ENCODE results near the gene UXS1. TPM values are rescaled to one million over a fixed set of nuclear protein-coding genes. Genes with fewer than 3 reads are reported as not detected.

Gene UXS1
- total RNA-seq, 1 experiment from 2014 or later = 46.3 TPM

- Histone ChIP-seq H2BK5ac (ENCODE audit: insufficient read length, low read length) (no peak overlapping the region), H2BK20ac (ENCODE audit: low read depth, low read length, poor library complexity, severe bottlenecking) (no peak overlapping the region), H3K9me3 (ENCODE audit: control insufficient read depth, low read depth, low read length) (no peaks in the 10 kb centered on the region), H3K14ac (ENCODE audit: insufficient read depth, low read length) (no peak overlapping the region), H4K91ac (ENCODE audit: insufficient read length, low read depth, low read length) (no peak overlapping the region), H2AK5ac (ENCODE audit: insufficient read length, low read length) (no peak overlapping the region), H3T11ph (ENCODE audit: low read length) (no peak overlapping the region), H3K79me2 (ENCODE audit: insufficient read depth, low read length) (no peaks in the 10 kb centered on the region), H3K4ac (ENCODE audit: low read depth, low read length) (no peak overlapping the region), H3K18ac (ENCODE audit: insufficient read length, low read depth, low read length) (no peak overlapping the region), H3K4me2 (ENCODE audit: insufficient read depth, insufficient read length, low read length) (no peak overlapping the region), H4K8ac (replicated peaks; ENCODE audit: insufficient read length, low read depth, low read length) (no peak overlapping the region), H4K5ac (ENCODE audit: insufficient read length, low read depth, low read length) (no peak overlapping the region), H3K27me3 (ENCODE audit: insufficient read depth, low read length) (no peaks in the 10 kb centered on the region), H2BK12ac (ENCODE audit: insufficient read length, low read depth, low read length) (no peak overlapping the region), H3K27ac (ENCODE audit: insufficient read length, low read depth, low read length) (no peak overlapping the region), H3K23me2 (ENCODE audit: insufficient read length, low read depth, low read length, poor library complexity, severe bottlenecking) (no peaks in the 10 kb centered on the region), H4K20me1 (ENCODE audit: control insufficient read depth, insufficient read depth, insufficient read length) (no peaks in the 10 kb centered on the region), H3K23ac (ENCODE audit: insufficient read length, low read depth, low read length) (no peak overlapping the region), H2BK120ac (ENCODE audit: low read depth, low read length, poor library complexity, severe bottlenecking) (no peak overlapping the region), H3K56ac (ENCODE audit: insufficient read length, low read depth, low read length) (no peak overlapping the region), H2AFZ (ENCODE audit: low read length) (no peak overlapping the region), H3K79me1 (ENCODE audit: insufficient read depth, low read depth, low read length, poor library complexity, severe bottlenecking) (no peaks in the 10 kb centered on the region), H3K4me1 (ENCODE audit: insufficient read depth, low read length) (no peaks in the 10 kb centered on the region), H2BK15ac (ENCODE audit: low read depth, low read length) (no peak overlapping the region), H3K9ac (ENCODE audit: extremely low read depth, insufficient read length, low read length) (no peak overlapping the region)
- no peak overlapping the region for H3K4me3 Mint-ChIP-seq
- peaks cover 22 to 55% (median 37%) of the 10 kb centered on the region in 3 experiments; a peak in 6 of 7 replicates for H3K36me3 Mint-ChIP-seq (ENCODE audit: insufficient read depth in 1 of 3, low read depth in 3 of 3)
- DNase-seq = no peak
- no peak for TF ChIP-seq CTCF (conservative IDR thresholded peaks at IDR 0.05)
- H3K27ac Mint-ChIP-seq = no peak overlapping the region
- H3K4me1 Mint-ChIP-seq = peaks cover 0 to 6% of the 10 kb centered on the region in 2 experiments; a peak in 3 of 4 replicates
- no CpG with 5 or more reads among the region's 1 CpG for WGBS (ENCODE audit: extremely low coverage, insufficient read length, low lambda C conversion rate)
- H3K9me3 Mint-ChIP-seq = peaks cover 0 to 2% of the 10 kb centered on the region in 2 experiments; a peak in 1 of 5 replicates
- no peaks in the 10 kb centered on the region for H3K27me3 Mint-ChIP-seq (ENCODE audit: low read depth)
Measured at GRCh38 chr2:106153781-106154180, 40.3 kb downstream of the UXS1 start.
